Measurements from ENCODE around the gene ELK1. TPM values are rescaled to one million over a fixed set of nuclear protein-coding genes. Genes with fewer than 3 reads are reported as not detected.

Gene ELK1
- total RNA-seq, 1 experiment from 2014 or later, result 57.0 TPM

DNA sequence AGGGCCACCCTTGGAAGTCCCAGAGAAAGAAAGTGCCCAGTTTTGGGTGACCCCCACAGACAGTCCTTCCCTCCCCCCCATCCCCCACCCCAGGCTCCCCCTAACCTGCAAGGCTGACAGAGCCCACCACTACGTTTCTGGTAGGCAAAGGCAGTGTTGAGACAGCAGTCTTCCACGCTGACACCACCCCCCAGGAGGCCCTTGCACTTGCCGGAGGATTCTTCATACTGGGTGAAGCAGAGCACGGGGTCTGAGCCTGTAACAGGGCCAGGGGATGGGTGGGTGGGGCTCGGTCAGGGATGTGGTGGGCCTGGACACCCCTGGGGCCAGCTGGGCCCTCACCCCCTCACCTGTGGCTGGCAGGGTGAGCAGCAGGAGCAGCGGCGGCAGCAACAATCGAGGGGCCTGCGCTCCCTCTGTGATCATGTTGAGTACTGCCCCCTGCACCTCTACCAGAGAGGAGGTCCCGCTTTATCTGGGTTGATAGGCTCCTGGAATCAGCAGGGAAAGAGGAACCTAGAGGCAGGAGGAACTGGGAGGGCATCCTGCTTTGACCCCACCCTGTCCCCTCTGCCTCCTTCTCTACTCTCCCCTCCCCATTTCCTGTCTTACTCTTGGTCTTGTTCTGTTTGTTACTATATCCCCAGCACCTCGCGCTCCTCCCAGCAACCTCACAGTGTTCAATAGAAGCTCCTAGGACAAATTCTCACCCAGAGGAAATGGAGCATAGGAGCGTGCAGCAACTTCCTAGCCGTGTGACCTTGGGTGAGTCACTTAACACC lies 20.8 kb downstream of the ELK1 start, which contains the start of gene CFP:
Gene CFP, minus strand, starts transcription at position 512 of the 782 bp plus-strand sequence. Its CDS starts 86 bp downstream, at position 426.
- Histone ChIP-seq H3K27me3 (ENCODE audit: insufficient read depth, low read length) (no peaks in the 10 kb centered on the region), H3K79me2 (ENCODE audit: insufficient read depth, low read length) (no peaks in the 10 kb centered on the region), H3K4me3 (replicated peaks in 1 of 2; ENCODE audit: low read depth in 1 of 2, low read length in 2 of 2) (no peak within 1 kb of the TSS), H3K27ac (ENCODE audit: low read depth, low read length) (no peak within 1 kb of the TSS), H3K9me3 (ENCODE audit: control insufficient read depth in 1 of 2, insufficient read depth in 1 of 2, low read depth in 1 of 2, low read length in 2 of 2) (no peaks in the 10 kb centered on the region), H3K4me2 (ENCODE audit: low read length) (no peak within 1 kb of the TSS), H3K9ac (ENCODE audit: low read length) (no peak within 1 kb of the TSS), H2AFZ (ENCODE audit: low read depth, low read length, poor library complexity, severe bottlenecking) (no peak within 1 kb of the TSS), H3K4me1 (ENCODE audit: control insufficient read depth in 1 of 2, insufficient read depth in 2 of 2, low read length in 2 of 2) (no peaks in the 10 kb centered on the region), H4K20me1 (ENCODE audit: insufficient read depth) (no peaks in the 10 kb centered on the region), H3K36me3 (ENCODE audit: control insufficient read depth in 1 of 2, insufficient read depth in 2 of 2, low read length in 2 of 2) (no peaks in the 10 kb centered on the region), H3K9me2 (ENCODE audit: insufficient read depth) (no peaks in the 10 kb centered on the region)
- BruUV-seq (replicated peaks), result no TSS peak
- no peak for DNase-seq (ENCODE audit: low read depth, low spot score)
- ChIA-PET CTCF (no interaction called here), POLR2A (no interaction called here), RAD21 (ENCODE audit: low non-redundant PET in 1 of 2, low total read pairs in 2 of 2, uncharacterized antibody in 2 of 2, unreplicated experiment in 2 of 2) (no interaction called here)
- TF ChIP-seq, protein P1, sequence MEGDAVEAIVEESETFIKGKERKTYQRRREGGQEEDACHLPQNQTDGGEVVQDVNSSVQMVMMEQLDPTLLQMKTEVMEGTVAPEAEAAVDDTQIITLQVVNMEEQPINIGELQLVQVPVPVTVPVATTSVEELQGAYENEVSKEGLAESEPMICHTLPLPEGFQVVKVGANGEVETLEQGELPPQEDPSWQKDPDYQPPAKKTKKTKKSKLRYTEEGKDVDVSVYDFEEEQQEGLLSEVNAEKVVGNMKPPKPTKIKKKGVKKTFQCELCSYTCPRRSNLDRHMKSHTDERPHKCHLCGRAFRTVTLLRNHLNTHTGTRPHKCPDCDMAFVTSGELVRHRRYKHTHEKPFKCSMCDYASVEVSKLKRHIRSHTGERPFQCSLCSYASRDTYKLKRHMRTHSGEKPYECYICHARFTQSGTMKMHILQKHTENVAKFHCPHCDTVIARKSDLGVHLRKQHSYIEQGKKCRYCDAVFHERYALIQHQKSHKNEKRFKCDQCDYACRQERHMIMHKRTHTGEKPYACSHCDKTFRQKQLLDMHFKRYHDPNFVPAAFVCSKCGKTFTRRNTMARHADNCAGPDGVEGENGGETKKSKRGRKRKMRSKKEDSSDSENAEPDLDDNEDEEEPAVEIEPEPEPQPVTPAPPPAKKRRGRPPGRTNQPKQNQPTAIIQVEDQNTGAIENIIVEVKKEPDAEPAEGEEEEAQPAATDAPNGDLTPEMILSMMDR (IDR thresholded peaks at IDR 0.05 in 2 of 3, conservative IDR thresholded peaks at IDR 0.05 in 1 of 3; ENCODE audit: borderline replicate concordance in 1 of 3, insufficient read depth in 1 of 3, low read depth in 2 of 3, low read length in 2 of 3), result no peak
- TF ChIP-seq CEBPB (IDR thresholded peaks at IDR 0.05; ENCODE audit: low read depth), result no peak
- TF ChIP-seq, protein P2, sequence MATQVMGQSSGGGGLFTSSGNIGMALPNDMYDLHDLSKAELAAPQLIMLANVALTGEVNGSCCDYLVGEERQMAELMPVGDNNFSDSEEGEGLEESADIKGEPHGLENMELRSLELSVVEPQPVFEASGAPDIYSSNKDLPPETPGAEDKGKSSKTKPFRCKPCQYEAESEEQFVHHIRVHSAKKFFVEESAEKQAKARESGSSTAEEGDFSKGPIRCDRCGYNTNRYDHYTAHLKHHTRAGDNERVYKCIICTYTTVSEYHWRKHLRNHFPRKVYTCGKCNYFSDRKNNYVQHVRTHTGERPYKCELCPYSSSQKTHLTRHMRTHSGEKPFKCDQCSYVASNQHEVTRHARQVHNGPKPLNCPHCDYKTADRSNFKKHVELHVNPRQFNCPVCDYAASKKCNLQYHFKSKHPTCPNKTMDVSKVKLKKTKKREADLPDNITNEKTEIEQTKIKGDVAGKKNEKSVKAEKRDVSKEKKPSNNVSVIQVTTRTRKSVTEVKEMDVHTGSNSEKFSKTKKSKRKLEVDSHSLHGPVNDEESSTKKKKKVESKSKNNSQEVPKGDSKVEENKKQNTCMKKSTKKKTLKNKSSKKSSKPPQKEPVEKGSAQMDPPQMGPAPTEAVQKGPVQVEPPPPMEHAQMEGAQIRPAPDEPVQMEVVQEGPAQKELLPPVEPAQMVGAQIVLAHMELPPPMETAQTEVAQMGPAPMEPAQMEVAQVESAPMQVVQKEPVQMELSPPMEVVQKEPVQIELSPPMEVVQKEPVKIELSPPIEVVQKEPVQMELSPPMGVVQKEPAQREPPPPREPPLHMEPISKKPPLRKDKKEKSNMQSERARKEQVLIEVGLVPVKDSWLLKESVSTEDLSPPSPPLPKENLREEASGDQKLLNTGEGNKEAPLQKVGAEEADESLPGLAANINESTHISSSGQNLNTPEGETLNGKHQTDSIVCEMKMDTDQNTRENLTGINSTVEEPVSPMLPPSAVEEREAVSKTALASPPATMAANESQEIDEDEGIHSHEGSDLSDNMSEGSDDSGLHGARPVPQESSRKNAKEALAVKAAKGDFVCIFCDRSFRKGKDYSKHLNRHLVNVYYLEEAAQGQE (IDR thresholded peaks at IDR 0.05; ENCODE audit: low read depth), result no peak
- no peak for TF ChIP-seq RAD21 (IDR thresholded peaks at IDR 0.05; ENCODE audit: low read depth)
- TF ChIP-seq EZH2 (IDR thresholded peaks at IDR 0.05), result no peak
- no peak for TF ChIP-seq POLR2AphosphoS5 (IDR thresholded peaks at IDR 0.05; ENCODE audit: low read depth, low read length)
- TF ChIP-seq JUND (IDR thresholded peaks at IDR 0.05), result no peak
- no peak for TF ChIP-seq ZNF274 (IDR thresholded peaks at IDR 0.05; ENCODE audit: low read depth, low read length)
- TF ChIP-seq TCF7L2 (IDR thresholded peaks at IDR 0.05; ENCODE audit: borderline replicate concordance, extremely low read depth, insufficient read depth, insufficient read length), result no peak
- TF ChIP-seq EGR1 (IDR thresholded peaks at IDR 0.05; ENCODE audit: low read depth), result no peak
- TF ChIP-seq, protein P3, sequence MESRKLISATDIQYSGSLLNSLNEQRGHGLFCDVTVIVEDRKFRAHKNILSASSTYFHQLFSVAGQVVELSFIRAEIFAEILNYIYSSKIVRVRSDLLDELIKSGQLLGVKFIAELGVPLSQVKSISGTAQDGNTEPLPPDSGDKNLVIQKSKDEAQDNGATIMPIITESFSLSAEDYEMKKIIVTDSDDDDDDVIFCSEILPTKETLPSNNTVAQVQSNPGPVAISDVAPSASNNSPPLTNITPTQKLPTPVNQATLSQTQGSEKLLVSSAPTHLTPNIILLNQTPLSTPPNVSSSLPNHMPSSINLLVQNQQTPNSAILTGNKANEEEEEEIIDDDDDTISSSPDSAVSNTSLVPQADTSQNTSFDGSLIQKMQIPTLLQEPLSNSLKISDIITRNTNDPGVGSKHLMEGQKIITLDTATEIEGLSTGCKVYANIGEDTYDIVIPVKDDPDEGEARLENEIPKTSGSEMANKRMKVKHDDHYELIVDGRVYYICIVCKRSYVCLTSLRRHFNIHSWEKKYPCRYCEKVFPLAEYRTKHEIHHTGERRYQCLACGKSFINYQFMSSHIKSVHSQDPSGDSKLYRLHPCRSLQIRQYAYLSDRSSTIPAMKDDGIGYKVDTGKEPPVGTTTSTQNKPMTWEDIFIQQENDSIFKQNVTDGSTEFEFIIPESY (IDR thresholded peaks at IDR 0.05; ENCODE audit: extremely low read depth, insufficient replicate concordance, low read length), result no peak
- TF ChIP-seq SIN3A (IDR thresholded peaks at IDR 0.05; ENCODE audit: low read depth), result no peak
- no peak for TF ChIP-seq SP1 (IDR thresholded peaks at IDR 0.05; ENCODE audit: low read depth)
- no peak for TF ChIP-seq ZFX (IDR thresholded peaks at IDR 0.05)
- no peak for TF ChIP-seq POLR2A (IDR thresholded peaks at IDR 0.05; ENCODE audit: borderline replicate concordance, extremely low read depth, insufficient read depth, insufficient read length)
- TF ChIP-seq YY1 (IDR thresholded peaks at IDR 0.05; ENCODE audit: extremely low read depth, insufficient replicate concordance, low read depth, low read length), result no peak
- intact Hi-C loops (cut with micrococcal nuclease), result loop anchor here (5.0 kb wide), 1 partner anchor 67 kb away; the partner anchor contains the start of gene ARAF
- no peak for ATAC-seq
